Measurements from ENCODE around the gene CAMTA1. TPM values are rescaled to one million over a fixed set of nuclear protein-coding genes. Genes with fewer than 3 reads are reported as not detected.

Gene CAMTA1
- total RNA-seq, 1 experiment from 2014 or later, result 82.2 TPM

GRCh38 chr1:7644086-7644485 lies 858.8 kb downstream of the CAMTA1 start:
- H3K9me3 ChIP-seq (ENCODE audit: control insufficient read depth, insufficient read depth, low read depth, low read length), result no peaks in the 10 kb centered on the region
- POLR2A ChIA-PET, result no interaction called here
- intact Hi-C loops (cut with micrococcal nuclease; ENCODE audit: unreplicated experiment) (loop anchor here (10.0 kb wide), 1 partner anchor 189 kb away; no protein-coding TSS in a partner anchor), in situ Hi-C loops (cut with HindIII; ENCODE audit: low pct_unique_long_range_greater_than_20kb, low sequenced_read_pairs) (no loop called here)
- BruUV-seq (replicated peaks), result no TSS peak
- DNase-seq (ENCODE audit: low read depth, low spot score), result no peak
- no peak overlapping the region for H3K4me3 ChIP-seq (ENCODE audit: low read depth in 2 of 2, low read length in 2 of 2)
- H3K36me3 ChIP-seq (ENCODE audit: control insufficient read depth, insufficient read depth, low read length), result no peaks in the 10 kb centered on the region
- ATAC-seq, result no peak
- no peak for TF ChIP-seq POLR2AphosphoS5 (IDR thresholded peaks at IDR 0.05; ENCODE audit: low read depth, low read length)
- no peak for TF ChIP-seq SIN3A (IDR thresholded peaks at IDR 0.05; ENCODE audit: borderline replicate concordance, insufficient read depth, low read depth, low read length)
- no peak for TF ChIP-seq TCF7L2 (IDR thresholded peaks at IDR 0.05; ENCODE audit: low read depth, low read length)
- TF ChIP-seq CTCF (IDR thresholded peaks at IDR 0.05), result no peak
- no peak for TF ChIP-seq REST (IDR thresholded peaks at IDR 0.05; ENCODE audit: insufficient read depth in 1 of 2, low read depth in 2 of 2, low read length in 1 of 2)
- no peaks in the 10 kb centered on the region for H3K4me1 ChIP-seq (ENCODE audit: control insufficient read depth, insufficient read depth, low read length)
- H3K27me3 ChIP-seq (ENCODE audit: control insufficient read depth, insufficient read depth, low read length), result no peaks in the 10 kb centered on the region
- H3K27ac ChIP-seq (ENCODE audit: low read length), result no peak overlapping the region
- CTCF ChIA-PET, result interaction anchor here (0.5 to 0.6 kb wide), 2 partner anchors 101 to 924 kb away, joined by 3 to 10 read pairs; no protein-coding TSS in a partner anchor

GRCh38 chr1:7644961-7645750 lies 859.9 kb downstream of the CAMTA1 start:
- ChIA-PET POLR2A (interaction anchor here (0.7 kb wide), 2 partner anchors 218 to 515 kb away, joined by 3 to 9 read pairs; no protein-coding TSS in a partner anchor), CTCF (interaction anchor here (0.5 to 1.0 kb wide), 2 partner anchors 8 to 102 kb away, joined by 3 read pairs; no protein-coding TSS in a partner anchor)
- DNase-seq (ENCODE audit: low read depth, low spot score) (no peak), ATAC-seq (no peak)
- in situ Hi-C loops (cut with HindIII; ENCODE audit: low pct_unique_long_range_greater_than_20kb, low sequenced_read_pairs), result no loop called here
- intact Hi-C loops (cut with micrococcal nuclease; ENCODE audit: unreplicated experiment), result loop anchor here (5.0 to 10.0 kb wide), 2 partner anchors 190 to 603 kb away; no protein-coding TSS in a partner anchor
- Histone ChIP-seq H3K27ac (ENCODE audit: low read length) (no peak overlapping the region), H3K4me3 (ENCODE audit: low read depth in 2 of 2, low read length in 2 of 2) (no peak overlapping the region), H3K4me1 (ENCODE audit: control insufficient read depth, insufficient read depth, low read length) (no peaks in the 10 kb centered on the region), H3K9me3 (ENCODE audit: control insufficient read depth, insufficient read depth, low read depth, low read length) (no peaks in the 10 kb centered on the region), H3K27me3 (ENCODE audit: control insufficient read depth, insufficient read depth, low read length) (no peaks in the 10 kb centered on the region), H3K36me3 (ENCODE audit: control insufficient read depth, insufficient read depth, low read length) (no peaks in the 10 kb centered on the region)
- BruUV-seq (replicated peaks), result no TSS peak
- TF ChIP-seq TCF7L2 (IDR thresholded peaks at IDR 0.05; ENCODE audit: low read depth, low read length) (no peak), POLR2AphosphoS5 (IDR thresholded peaks at IDR 0.05; ENCODE audit: low read depth, low read length) (no peak), SIN3A (IDR thresholded peaks at IDR 0.05; ENCODE audit: borderline replicate concordance, insufficient read depth, low read depth, low read length) (no peak), REST (IDR thresholded peaks at IDR 0.05; ENCODE audit: insufficient read depth in 1 of 2, low read depth in 2 of 2, low read length in 1 of 2) (no peak), CTCF (IDR thresholded peaks at IDR 0.05) (no peak)
